ENCODE data around the gene TSPAN11. TPM values are rescaled to one million over a fixed set of nuclear protein-coding genes. Genes with fewer than 3 reads are reported as not detected.
"Not testable (repeated sequence)": the region's sequence is repeated elsewhere in the genome, so short reads cannot be mapped to it uniquely, and the experiment has no call there.

The TSPAN11 gene
- total RNA-seq, 4 donors from 2014 or later = 0.64 to 2.8 (median 1.3) TPM

- TF ChIP-seq CTCF (IDR thresholded peaks at IDR 0.05) (no peak), EP300 (IDR thresholded peaks at IDR 0.05) (no peak), POLR2AphosphoS5 (IDR thresholded peaks at IDR 0.05) (no peak), POLR2A (IDR thresholded peaks at IDR 0.05) (no peak)
- Histone ChIP-seq H3K4me1 (no peaks in the 10 kb centered on the region), H3K9me3 (peaks cover 20% of the 10 kb centered on the region), H3K4me3 (no peak overlapping the region), H3K27me3 (no peaks in the 10 kb centered on the region), H3K27ac (no peak overlapping the region), H3K36me3 (no peaks in the 10 kb centered on the region)
- DNase-seq (ENCODE audit: low spot score in 2 of 2) = no peak
Measured at GRCh38 chr12:30888241-30888640, 38.3 kb upstream of the TSPAN11 start.

- H3K4me1 ChIP-seq; H3K9me3 ChIP-seq; H3K27me3 ChIP-seq; H3K27ac ChIP-seq; H3K4me3 ChIP-seq; DNase-seq (ENCODE audit: low spot score in 2 of 2); H3K36me3 ChIP-seq: not testable (repeated sequence)
- WGBS = 89% methylated on average over 6 of the region's 9 CpGs
Measured at GRCh38 chr12:30894531-30894930, 32.0 kb upstream of the TSPAN11 start.

- Histone ChIP-seq H3K27ac (no peak overlapping the region), H3K4me1 (no peaks in the 10 kb centered on the region), H3K4me3 (no peak overlapping the region), H3K27me3 (no peaks in the 10 kb centered on the region), H3K36me3 (no peaks in the 10 kb centered on the region), H3K9me3 (no peaks in the 10 kb centered on the region)
- TF ChIP-seq CTCF (IDR thresholded peaks at IDR 0.05) = no peak
- TF ChIP-seq EP300 (IDR thresholded peaks at IDR 0.05) = no peak
- no peak for TF ChIP-seq POLR2AphosphoS5 (IDR thresholded peaks at IDR 0.05)
- no peak for TF ChIP-seq POLR2A (IDR thresholded peaks at IDR 0.05)
- WGBS = 35% methylated on average over 3 of the region's 3 CpGs
- no peak for DNase-seq (ENCODE audit: low spot score in 2 of 2)
Measured at GRCh38 chr12:30896461-30896860, 30.1 kb upstream of the TSPAN11 start.

GRCh38 chr12:30898846-30899245 lies 27.7 kb upstream of the TSPAN11 start:
- Histone ChIP-seq H3K27me3 (no peaks in the 10 kb centered on the region), H3K4me3 (no peak overlapping the region), H3K9me3 (no peaks in the 10 kb centered on the region), H3K36me3 (no peaks in the 10 kb centered on the region), H3K27ac (no peak overlapping the region), H3K4me1 (peaks cover 5% of the 10 kb centered on the region)
- WGBS = 100% methylated on average over 1 of the region's 1 CpG
- TF ChIP-seq EP300 (IDR thresholded peaks at IDR 0.05) = no peak
- no peak for TF ChIP-seq POLR2AphosphoS5 (IDR thresholded peaks at IDR 0.05)
- TF ChIP-seq CTCF (IDR thresholded peaks at IDR 0.05) = no peak
- TF ChIP-seq POLR2A (IDR thresholded peaks at IDR 0.05) = no peak
- DNase-seq (ENCODE audit: low spot score in 2 of 2) = no peak

GRCh38 chr12:30900351-30900750 lies 26.2 kb upstream of the TSPAN11 start:
- TF ChIP-seq EP300 (IDR thresholded peaks at IDR 0.05) = no peak
- no peak for TF ChIP-seq POLR2AphosphoS5 (IDR thresholded peaks at IDR 0.05)
- no peak for TF ChIP-seq POLR2A (IDR thresholded peaks at IDR 0.05)
- no peak for TF ChIP-seq CTCF (IDR thresholded peaks at IDR 0.05)
- no peak overlapping the region for H3K4me3 ChIP-seq
- no peaks in the 10 kb centered on the region for H3K9me3 ChIP-seq
- H3K4me1 ChIP-seq = peaks cover 5% of the 10 kb centered on the region
- no peak overlapping the region for H3K27ac ChIP-seq
- 85% methylated on average over 1 of the region's 1 CpG for WGBS
- no peak for DNase-seq (ENCODE audit: low spot score in 2 of 2)
- H3K36me3 ChIP-seq = no peaks in the 10 kb centered on the region
- H3K27me3 ChIP-seq = no peaks in the 10 kb centered on the region

GRCh38 chr12:30902001-30902400 lies 24.5 kb upstream of the TSPAN11 start:
- Histone ChIP-seq H3K4me3 (no peak overlapping the region), H3K27me3 (no peaks in the 10 kb centered on the region), H3K9me3 (no peaks in the 10 kb centered on the region), H3K36me3 (no peaks in the 10 kb centered on the region), H3K4me1 (peaks cover 5% of the 10 kb centered on the region), H3K27ac (no peak overlapping the region)
- no peak for TF ChIP-seq CTCF (IDR thresholded peaks at IDR 0.05)
- no peak for TF ChIP-seq EP300 (IDR thresholded peaks at IDR 0.05)
- DNase-seq (ENCODE audit: low spot score in 2 of 2) = no peak
- WGBS = 63% methylated on average over 3 of the region's 3 CpGs

All from suprapubic skin (tissue), 4 donors.